ES-I3 (cell line): ENCODE results near the gene SHANK2.

Experiments
- H3K36me3 ChIP-seq: 2 replicates; pipeline ENCODE4 v1.6.1; 2013; ENCODE audit warnings: mild to moderate bottlenecking, low read length, control low read depth, moderate library complexity; ENCODE audit not compliant: insufficient read depth
- H3K4me1 ChIP-seq: 2 replicates; pipeline ENCODE4 v1.6.1; 2013; ENCODE audit warnings: mild to moderate bottlenecking, control low read depth, low read length; ENCODE audit not compliant: insufficient read depth
- H3K9ac ChIP-seq: 2 replicates; pipeline ENCODE4 v1.6.1; 2013; ENCODE audit warnings: low read depth, mild to moderate bottlenecking, low read length, moderate library complexity
- H3K9me3 ChIP-seq: 2 replicates; pipeline ENCODE4 v1.6.1; 2013; ENCODE audit warnings: mild to moderate bottlenecking, low read length, moderate library complexity; ENCODE audit not compliant: control insufficient read depth, insufficient read depth

SHANK2 gene

GRCh38 chr11:71255323-71255722 lies 2.9 kb upstream of the SHANK2 start:
- Histone ChIP-seq H3K4me1 (peaks cover 13% of the 10 kb centered on the region), H3K9ac (no peak overlapping the region), H3K9me3 (peaks cover 5% of the 10 kb centered on the region; the same call in 1 of the 2 replicates), H3K36me3 (no peaks in the 10 kb centered on the region)

GRCh38 chr11:71253794-71254193 lies 1.4 kb upstream of the SHANK2 start:
- Histone ChIP-seq H3K9ac (no peak overlapping the region), H3K4me1 (peaks cover 23% of the 10 kb centered on the region), H3K9me3 (peaks cover 5% of the 10 kb centered on the region; the same call in 1 of the 2 replicates), H3K36me3 (no peaks in the 10 kb centered on the region)

- Histone ChIP-seq H3K4me1 (peaks cover 27% of the 10 kb centered on the region), H3K36me3 (no peaks in the 10 kb centered on the region), H3K9me3 (0 out of 2 replicates have a peak, but pooled peaks cover 2% of the 10 kb centered on the region), H3K9ac (peak overlapping the region; percentile 75)
Observed at GRCh38 chr11:71252770-71253730, 673 bp upstream of the SHANK2 start.

- H3K9ac ChIP-seq, result peak overlapping the region; percentile 75
- no peaks in the 10 kb centered on the region for H3K36me3 ChIP-seq
- peaks cover 38% of the 10 kb centered on the region for H3K4me1 ChIP-seq
- no peaks in the 10 kb centered on the region for H3K9me3 ChIP-seq
Observed at GRCh38 chr11:71251761-71252268, 562 bp downstream of the SHANK2 start.

- Histone ChIP-seq H3K36me3 (no peaks in the 10 kb centered on the region), H3K9me3 (no peaks in the 10 kb centered on the region), H3K9ac (peak overlapping the region; percentile 75), H3K4me1 (peaks cover 39% of the 10 kb centered on the region)
Observed at GRCh38 chr11:71251151-71251721, 1.1 kb downstream of the SHANK2 start.

GRCh38 chr11:71250523-71251150 lies 1.7 kb downstream of the SHANK2 start:
- H3K9ac ChIP-seq, result peak overlapping the region; percentile 75
- H3K9me3 ChIP-seq, result no peaks in the 10 kb centered on the region
- H3K36me3 ChIP-seq, result no peaks in the 10 kb centered on the region
- peaks cover 40% of the 10 kb centered on the region for H3K4me1 ChIP-seq

GRCh38 chr11:71249301-71249700 lies 3.1 kb downstream of the SHANK2 start:
- Histone ChIP-seq H3K9ac (no peak overlapping the region), H3K36me3 (no peaks in the 10 kb centered on the region), H3K4me1 (peaks cover 47% of the 10 kb centered on the region), H3K9me3 (no peaks in the 10 kb centered on the region)

- Histone ChIP-seq H3K4me1 (peaks cover 45% of the 10 kb centered on the region), H3K9ac (no peak overlapping the region), H3K36me3 (no peaks in the 10 kb centered on the region), H3K9me3 (no peaks in the 10 kb centered on the region)
Observed at GRCh38 chr11:71248656-71249055, 3.7 kb downstream of the SHANK2 start.

GRCh38 chr11:71248251-71248570 lies 4.2 kb downstream of the SHANK2 start:
- Histone ChIP-seq H3K9me3 (no peaks in the 10 kb centered on the region), H3K36me3 (no peaks in the 10 kb centered on the region), H3K9ac (no peak overlapping the region), H3K4me1 (peaks cover 41% of the 10 kb centered on the region)

- H3K4me1 ChIP-seq, result peaks cover 40% of the 10 kb centered on the region
- no peaks in the 10 kb centered on the region for H3K9me3 ChIP-seq
- H3K36me3 ChIP-seq, result no peaks in the 10 kb centered on the region
- H3K9ac ChIP-seq, result peak overlapping the region; percentile 3; the same call in 1 of the 2 replicates
Observed at GRCh38 chr11:71247551-71248250, 4.7 kb downstream of the SHANK2 start.

- no peaks in the 10 kb centered on the region for H3K9me3 ChIP-seq
- H3K36me3 ChIP-seq, result no peaks in the 10 kb centered on the region
- peaks cover 42% of the 10 kb centered on the region for H3K4me1 ChIP-seq
- peak overlapping the region; percentile 31 for H3K9ac ChIP-seq
Observed at GRCh38 chr11:71246559-71246958, 5.8 kb downstream of the SHANK2 start.

GRCh38 chr11:71245601-71246391 lies 6.6 kb downstream of the SHANK2 start:
- H3K9me3 ChIP-seq, result no peaks in the 10 kb centered on the region
- H3K36me3 ChIP-seq, result no peaks in the 10 kb centered on the region
- H3K4me1 ChIP-seq, result peaks cover 48% of the 10 kb centered on the region
- peak overlapping the region; percentile 31 for H3K9ac ChIP-seq

GRCh38 chr11:71244116-71244810 lies 8.1 kb downstream of the SHANK2 start:
- H3K9me3 ChIP-seq, result no peaks in the 10 kb centered on the region; the same call in 1 of the 2 replicates
- H3K36me3 ChIP-seq, result no peaks in the 10 kb centered on the region
- H3K4me1 ChIP-seq, result peaks cover 37% of the 10 kb centered on the region
- H3K9ac ChIP-seq, result no peak overlapping the region
